Measurements from ENCODE around the gene PRPSAP1.

PRPSAP1 gene

GRCh38 chr17:76266244-76266938 lies 87.3 kb downstream of the PRPSAP1 start:
- peaks cover 72 to 74% of the 10 kb centered on the region in 2 donors for H3K4me1 ChIP-seq (ENCODE audit: control insufficient read depth in 2 of 2, insufficient read depth in 2 of 2, low read length in 2 of 2)
- H3K9me3 ChIP-seq (ENCODE audit: control insufficient read depth in 2 of 2, low read length in 2 of 2) = no peaks in the 10 kb centered on the region
- peak overlapping the region; percentile 89 to 93 for H3K27ac ChIP-seq (ENCODE audit: low read depth in 2 of 2, low read length in 2 of 2)
- peak overlapping the region; percentile 85 to 86 for H3K9ac ChIP-seq (ENCODE audit: low read depth in 1 of 2, low read length in 2 of 2)
- H3K36me3 ChIP-seq (ENCODE audit: control insufficient read depth in 2 of 2, insufficient read depth in 2 of 2, low read length in 2 of 2) = peaks cover 16 to 18% of the 10 kb centered on the region in 2 donors
- H3K27me3 ChIP-seq (ENCODE audit: control insufficient read depth in 2 of 2, insufficient read depth in 2 of 2, low read length in 2 of 2) = no peaks in the 10 kb centered on the region
- H3K4me3 ChIP-seq (ENCODE audit: low read length in 2 of 2) = peak overlapping the region; percentile 60 to 89

- Histone ChIP-seq H3K4me1 (ENCODE audit: control insufficient read depth in 2 of 2, insufficient read depth in 2 of 2, low read length in 2 of 2) (peaks cover 69 to 70% of the 10 kb centered on the region in 2 donors), H3K36me3 (ENCODE audit: control insufficient read depth in 2 of 2, insufficient read depth in 2 of 2, low read length in 2 of 2) (peaks cover 14 to 16% of the 10 kb centered on the region in 2 donors), H3K27ac (ENCODE audit: low read depth in 2 of 2, low read length in 2 of 2) (peak overlapping the region; percentile 89 to 93), H3K4me3 (ENCODE audit: low read length in 2 of 2) (peak overlapping the region; percentile 60 to 89), H3K9me3 (ENCODE audit: control insufficient read depth in 2 of 2, low read length in 2 of 2) (no peaks in the 10 kb centered on the region), H3K27me3 (ENCODE audit: control insufficient read depth in 2 of 2, insufficient read depth in 2 of 2, low read length in 2 of 2) (no peaks in the 10 kb centered on the region), H3K9ac (ENCODE audit: low read depth in 1 of 2, low read length in 2 of 2) (peak overlapping the region; percentile 75 to 85)
These were observed 88.0 kb downstream of the PRPSAP1 start for GRCh38 chr17:76265624-76266243.

DNA sequence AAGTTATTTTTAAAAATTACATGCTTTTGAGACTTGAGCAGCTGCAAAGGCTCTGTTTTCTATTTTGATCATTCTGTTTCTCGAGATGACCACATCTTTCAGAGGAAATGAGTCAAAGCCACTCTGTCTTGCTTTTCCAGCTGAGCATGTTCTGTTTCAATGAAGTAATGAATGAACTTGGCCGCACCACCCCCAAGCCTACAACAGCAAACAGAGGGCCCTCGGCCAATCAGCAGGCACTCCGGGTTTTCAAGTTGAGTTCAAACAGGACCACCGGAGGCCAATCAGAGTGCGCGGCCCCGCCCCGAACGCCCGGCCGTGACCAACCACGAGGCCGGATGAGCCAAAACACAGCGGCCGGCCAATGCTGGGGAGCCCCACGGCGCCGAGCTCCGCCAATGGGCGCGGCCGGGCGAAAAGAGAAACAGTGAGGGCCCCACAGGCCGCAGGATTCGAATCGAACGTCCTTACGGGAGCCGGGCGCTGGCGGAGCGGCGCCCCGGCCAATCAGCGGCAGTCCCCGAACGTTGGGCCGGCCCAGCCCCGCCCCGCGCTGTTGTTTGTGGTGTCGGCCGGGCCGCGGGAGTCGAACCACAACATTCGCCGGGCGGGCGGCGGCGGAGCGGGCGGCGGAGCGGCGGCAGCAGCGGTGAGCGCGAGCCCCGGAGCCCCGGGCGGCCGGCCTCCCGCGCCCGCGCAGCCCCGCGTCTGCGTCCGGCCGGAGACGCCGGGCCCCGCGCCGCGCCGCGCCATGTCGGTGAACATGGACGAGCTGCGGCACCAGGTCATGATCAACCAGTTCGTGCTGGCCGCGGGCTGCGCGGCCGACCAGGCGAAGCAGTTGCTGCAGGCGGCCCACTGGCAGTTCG lies 88.7 kb downstream of the PRPSAP1 start, which contains the start of gene UBALD2:
Gene UBALD2, plus strand, starts transcription at position 594 of the 869 bp plus-strand sequence. Its CDS starts 158 bp downstream, at position 752.
- Histone ChIP-seq H3K36me3 (ENCODE audit: control insufficient read depth in 2 of 2, insufficient read depth in 2 of 2, low read length in 2 of 2) (peaks cover 12 to 13% of the 10 kb centered on the region in 2 donors), H3K9ac (ENCODE audit: low read depth in 1 of 2, low read length in 2 of 2) (peak within 1 kb of the TSS; percentile 85 to 86), H3K4me3 (ENCODE audit: low read length in 2 of 2) (peak within 1 kb of the TSS; percentile 60 to 89), H3K27ac (ENCODE audit: low read depth in 2 of 2, low read length in 2 of 2) (peak within 1 kb of the TSS; percentile 93 to 95), H3K4me1 (ENCODE audit: control insufficient read depth in 2 of 2, insufficient read depth in 2 of 2, low read length in 2 of 2) (peaks cover 75% of the 10 kb centered on the region in 2 donors), H3K9me3 (ENCODE audit: control insufficient read depth in 2 of 2, low read length in 2 of 2) (no peaks in the 10 kb centered on the region), H3K27me3 (ENCODE audit: control insufficient read depth in 2 of 2, insufficient read depth in 2 of 2, low read length in 2 of 2) (no peaks in the 10 kb centered on the region)

DNA sequence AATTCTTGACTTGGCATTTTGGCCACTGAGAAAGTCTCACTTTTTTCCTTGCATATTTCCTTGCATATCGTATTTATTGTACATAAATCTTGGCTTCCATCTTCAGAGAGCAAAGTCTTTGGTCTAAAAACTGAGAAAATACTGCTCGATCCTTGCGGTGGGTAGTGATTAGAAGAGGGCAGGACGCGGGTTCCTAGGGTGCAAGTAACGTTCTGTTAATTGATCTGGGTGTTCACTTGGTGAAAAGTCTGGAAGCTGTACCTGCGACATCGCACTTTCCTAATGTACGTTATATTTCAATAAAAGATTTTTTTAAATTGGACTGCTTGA lies 89.3 kb downstream of the PRPSAP1 start:
- H3K4me3 ChIP-seq (ENCODE audit: low read length in 2 of 2) = peak overlapping the region; percentile 37 to 53
- peak overlapping the region; percentile 47 to 63 for H3K9ac ChIP-seq (ENCODE audit: low read depth in 1 of 2, low read length in 2 of 2)
- H3K9me3 ChIP-seq (ENCODE audit: control insufficient read depth in 2 of 2, low read length in 2 of 2) = no peaks in the 10 kb centered on the region
- no peaks in the 10 kb centered on the region for H3K27me3 ChIP-seq (ENCODE audit: control insufficient read depth in 2 of 2, insufficient read depth in 2 of 2, low read length in 2 of 2)
- peaks cover 75 to 77% of the 10 kb centered on the region in 2 donors for H3K4me1 ChIP-seq (ENCODE audit: control insufficient read depth in 2 of 2, insufficient read depth in 2 of 2, low read length in 2 of 2)
- H3K36me3 ChIP-seq (ENCODE audit: control insufficient read depth in 2 of 2, insufficient read depth in 2 of 2, low read length in 2 of 2) = peaks cover 7 to 9% of the 10 kb centered on the region in 2 donors
- H3K27ac ChIP-seq (ENCODE audit: low read depth in 2 of 2, low read length in 2 of 2) = peak overlapping the region; percentile 93 to 95

DNA sequence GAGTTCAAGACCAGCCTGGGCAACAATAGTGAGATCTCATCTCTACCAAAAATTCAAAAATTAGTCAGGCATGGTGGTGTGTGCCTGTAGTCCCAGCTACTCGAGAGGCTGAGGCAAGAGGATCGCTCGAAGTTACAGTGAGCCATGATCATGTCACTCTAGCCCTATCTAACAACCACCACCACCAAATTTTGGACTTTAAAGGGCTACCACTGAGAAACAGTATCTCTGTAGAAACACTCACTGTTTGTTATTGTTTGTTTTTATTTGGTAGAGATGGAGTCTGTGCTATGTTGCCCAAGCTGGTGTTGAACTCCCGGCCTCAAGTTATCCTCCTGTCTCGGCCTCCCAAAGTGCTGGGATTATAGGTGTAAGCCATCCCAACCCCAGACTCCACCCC lies 89.8 kb downstream of the PRPSAP1 start:
- no peaks in the 10 kb centered on the region for H3K27me3 ChIP-seq (ENCODE audit: control insufficient read depth in 2 of 2, insufficient read depth in 2 of 2, low read length in 2 of 2)
- H3K9me3 ChIP-seq (ENCODE audit: control insufficient read depth in 2 of 2, low read length in 2 of 2) = no peaks in the 10 kb centered on the region
- peaks cover 3 to 5% of the 10 kb centered on the region in 2 donors for H3K36me3 ChIP-seq (ENCODE audit: control insufficient read depth in 2 of 2, insufficient read depth in 2 of 2, low read length in 2 of 2)
- peak overlapping the region; percentile 93 to 95 for H3K27ac ChIP-seq (ENCODE audit: low read depth in 2 of 2, low read length in 2 of 2)
- H3K9ac ChIP-seq (ENCODE audit: low read depth in 1 of 2, low read length in 2 of 2) = peak overlapping the region in 1 of 2 donors; percentile 47
- no peak overlapping the region for H3K4me3 ChIP-seq (ENCODE audit: low read length in 2 of 2)
- H3K4me1 ChIP-seq (ENCODE audit: control insufficient read depth in 2 of 2, insufficient read depth in 2 of 2, low read length in 2 of 2) = peaks cover 70 to 74% of the 10 kb centered on the region in 2 donors

- Histone ChIP-seq H3K27me3 (ENCODE audit: control insufficient read depth in 2 of 2, insufficient read depth in 2 of 2, low read length in 2 of 2) (no peaks in the 10 kb centered on the region), H3K9ac (ENCODE audit: low read depth in 1 of 2, low read length in 2 of 2) (peak overlapping the region; percentile 75 to 80), H3K27ac (ENCODE audit: low read depth in 2 of 2, low read length in 2 of 2) (peak overlapping the region; percentile 93 to 95), H3K4me1 (ENCODE audit: control insufficient read depth in 2 of 2, insufficient read depth in 2 of 2, low read length in 2 of 2) (peaks cover 68 to 75% of the 10 kb centered on the region in 2 donors), H3K36me3 (ENCODE audit: control insufficient read depth in 2 of 2, insufficient read depth in 2 of 2, low read length in 2 of 2) (peaks cover under 1 to 2% of the 10 kb centered on the region in 2 donors), H3K4me3 (ENCODE audit: low read length in 2 of 2) (peak overlapping the region; percentile 47 to 51), H3K9me3 (ENCODE audit: control insufficient read depth in 2 of 2, low read length in 2 of 2) (no peaks in the 10 kb centered on the region)
These were observed 90.9 kb downstream of the PRPSAP1 start for GRCh38 chr17:76262732-76263344.

DNA sequence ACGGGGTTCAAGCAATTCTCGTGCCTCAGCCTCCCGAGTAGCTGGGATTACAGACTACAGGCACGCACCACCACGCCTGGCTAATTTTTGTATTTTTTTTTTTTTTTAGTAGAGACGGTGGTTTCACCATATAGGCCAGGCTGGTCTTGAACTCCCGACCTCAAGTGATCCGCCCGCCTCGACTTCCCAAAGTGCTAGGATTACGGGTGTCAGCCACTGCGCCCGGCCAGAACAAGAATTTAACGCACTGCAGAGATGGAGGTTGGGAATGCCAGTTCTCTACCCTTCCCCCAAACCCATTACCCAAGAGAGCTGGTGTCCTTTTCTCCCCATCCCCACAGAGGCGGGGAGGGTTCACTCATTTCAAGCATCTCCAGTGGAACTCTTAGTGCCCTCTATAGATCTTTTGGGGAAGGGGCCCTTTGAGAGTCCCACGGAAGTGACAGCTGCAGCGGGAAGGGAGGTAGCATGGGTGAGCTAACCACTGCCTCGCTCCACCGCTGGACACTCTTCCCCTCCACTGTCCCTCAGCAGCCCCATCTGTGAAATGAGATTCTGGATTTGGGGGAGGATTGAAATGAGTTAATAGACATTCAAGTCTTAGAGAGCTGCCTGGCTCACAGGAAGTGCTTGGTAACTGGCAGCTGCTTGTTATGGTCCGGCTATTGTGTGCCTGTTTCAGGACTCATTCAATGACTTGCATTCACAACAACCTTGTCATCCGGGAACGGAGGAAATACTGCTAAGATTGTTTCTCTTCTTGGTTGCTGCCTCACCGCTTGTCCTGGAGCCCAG lies 92.1 kb downstream of the PRPSAP1 start:
- Histone ChIP-seq H3K4me3 (ENCODE audit: low read length in 2 of 2) (peak overlapping the region in 1 of 2 donors; percentile 51), H3K9me3 (ENCODE audit: control insufficient read depth in 2 of 2, low read length in 2 of 2) (no peaks in the 10 kb centered on the region), H3K27ac (ENCODE audit: low read depth in 2 of 2, low read length in 2 of 2) (peak overlapping the region; percentile 93 to 95), H3K4me1 (ENCODE audit: control insufficient read depth in 2 of 2, insufficient read depth in 2 of 2, low read length in 2 of 2) (peaks cover 57 to 63% of the 10 kb centered on the region in 2 donors), H3K27me3 (ENCODE audit: control insufficient read depth in 2 of 2, insufficient read depth in 2 of 2, low read length in 2 of 2) (no peaks in the 10 kb centered on the region), H3K36me3 (ENCODE audit: control insufficient read depth in 2 of 2, insufficient read depth in 2 of 2, low read length in 2 of 2) (no peaks in the 10 kb centered on the region), H3K9ac (ENCODE audit: low read depth in 1 of 2, low read length in 2 of 2) (peak overlapping the region; percentile 65 to 80)

DNA sequence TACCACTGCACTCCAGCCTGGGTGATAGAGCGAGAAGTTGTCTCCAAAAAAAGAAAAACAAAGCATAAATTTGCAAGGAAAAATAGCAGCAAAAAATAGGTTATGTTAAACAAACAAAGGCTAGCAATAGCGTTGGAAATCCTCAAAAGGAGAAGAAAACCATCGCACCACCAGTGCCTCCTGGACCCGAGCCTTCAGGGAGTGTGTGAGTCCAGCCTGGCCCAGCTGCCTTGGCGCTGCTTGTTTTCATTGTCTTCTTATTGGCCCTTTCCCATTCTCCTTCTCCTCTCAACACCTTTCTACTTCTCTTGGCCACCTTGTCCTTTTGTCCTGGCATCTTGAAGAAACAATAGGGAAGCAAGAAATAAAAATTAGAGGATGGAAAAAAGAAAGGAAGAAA lies 93.0 kb downstream of the PRPSAP1 start:
- Histone ChIP-seq H3K9me3 (ENCODE audit: control insufficient read depth in 2 of 2, low read length in 2 of 2) (no peaks in the 10 kb centered on the region), H3K4me1 (ENCODE audit: control insufficient read depth in 2 of 2, insufficient read depth in 2 of 2, low read length in 2 of 2) (peaks cover 54 to 61% of the 10 kb centered on the region in 2 donors), H3K27me3 (ENCODE audit: control insufficient read depth in 2 of 2, insufficient read depth in 2 of 2, low read length in 2 of 2) (no peaks in the 10 kb centered on the region), H3K4me3 (ENCODE audit: low read length in 2 of 2) (no peak overlapping the region), H3K27ac (ENCODE audit: low read depth in 2 of 2, low read length in 2 of 2) (peak overlapping the region; percentile 92 to 94), H3K36me3 (ENCODE audit: control insufficient read depth in 2 of 2, insufficient read depth in 2 of 2, low read length in 2 of 2) (no peaks in the 10 kb centered on the region), H3K9ac (ENCODE audit: low read depth in 1 of 2, low read length in 2 of 2) (no peak overlapping the region)

DNA sequence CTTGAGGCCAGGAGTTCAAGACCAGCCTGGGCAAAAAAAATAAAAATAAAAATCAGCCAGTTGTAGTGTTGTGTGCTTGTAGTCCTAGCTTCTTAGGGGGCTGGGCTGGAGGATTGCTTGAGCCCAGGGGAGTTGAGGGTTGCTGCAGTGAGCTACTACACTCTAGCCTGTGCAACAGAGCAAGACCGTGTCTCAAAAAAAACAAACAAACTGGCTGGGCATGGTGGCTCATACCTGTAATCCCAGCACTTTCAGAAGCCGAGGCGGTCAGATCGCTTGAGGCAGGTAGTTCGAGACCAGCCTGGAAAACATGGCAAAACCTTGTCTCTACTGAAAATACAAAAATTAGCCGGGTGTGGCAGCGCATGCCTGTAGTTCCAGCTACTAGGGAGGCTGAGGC lies 93.5 kb downstream of the PRPSAP1 start:
- no peaks in the 10 kb centered on the region for H3K36me3 ChIP-seq (ENCODE audit: control insufficient read depth in 2 of 2, insufficient read depth in 2 of 2, low read length in 2 of 2)
- H3K4me3 ChIP-seq (ENCODE audit: low read length in 2 of 2) = peak overlapping the region in 1 of 2 donors; percentile 51
- H3K4me1 ChIP-seq (ENCODE audit: control insufficient read depth in 2 of 2, insufficient read depth in 2 of 2, low read length in 2 of 2) = peaks cover 54 to 61% of the 10 kb centered on the region in 2 donors
- H3K27me3 ChIP-seq (ENCODE audit: control insufficient read depth in 2 of 2, insufficient read depth in 2 of 2, low read length in 2 of 2) = no peaks in the 10 kb centered on the region
- H3K9ac ChIP-seq (ENCODE audit: low read depth in 1 of 2, low read length in 2 of 2) = peak overlapping the region; percentile 26 to 67
- no peaks in the 10 kb centered on the region for H3K9me3 ChIP-seq (ENCODE audit: control insufficient read depth in 2 of 2, low read length in 2 of 2)
- H3K27ac ChIP-seq (ENCODE audit: low read depth in 2 of 2, low read length in 2 of 2) = peak overlapping the region; percentile 92 to 94
